Activated T-cell treated with anti-CD3 and anti-CD28 coated beads for 1 hour (primary cell): ENCODE data around the gene ITGB4.
"Not testable (repeated sequence)": the region's sequence is repeated elsewhere in the genome, so short reads cannot be mapped to it uniquely, and the experiment has no call there.

ENCODE experiments used
- DNase-seq: peaks from one replicate; pipeline ENCODE4 v3.0.0-alpha.2; 2020; ENCODE audit warnings: low read depth

Gene ITGB4

GRCh38 chr17:75771334-75772281 lies 50.3 kb downstream of the ITGB4 start:
- no peak for DNase-seq

- no peak for DNase-seq
Observed at GRCh38 chr17:75773121-75773807, 52.0 kb downstream of the ITGB4 start.

GRCh38 chr17:75773808-75774470 lies 52.7 kb downstream of the ITGB4 start:
- DNase-seq: no peak

GRCh38 chr17:75774471-75774990 lies 53.3 kb downstream of the ITGB4 start:
- no peak for DNase-seq

- DNase-seq: no peak
Observed at GRCh38 chr17:75774991-75775668, 53.9 kb downstream of the ITGB4 start.

GRCh38 chr17:75776386-75777295 lies 55.4 kb downstream of the ITGB4 start:
- DNase-seq: no peak

GRCh38 chr17:75777296-75777922 lies 56.1 kb downstream of the ITGB4 start:
- no peak for DNase-seq

GRCh38 chr17:75778066-75778860 lies 57.0 kb downstream of the ITGB4 start:
- not testable (repeated sequence) for DNase-seq

GRCh38 chr17:75778861-75779249 lies 57.6 kb downstream of the ITGB4 start:
- no peak for DNase-seq

GRCh38 chr17:75779250-75779986 lies 58.2 kb downstream of the ITGB4 start:
- peak; percentile 91 for DNase-seq

GRCh38 chr17:75779987-75780889 lies 59.0 kb downstream of the ITGB4 start:
- DNase-seq: no peak

GRCh38 chr17:75783069-75783783 lies 62.0 kb downstream of the ITGB4 start:
- DNase-seq: no peak

GRCh38 chr17:75783803-75784472 lies 62.7 kb downstream of the ITGB4 start:
- no peak for DNase-seq

- DNase-seq: peak; percentile 91
Observed at GRCh38 chr17:75784473-75785015, 63.3 kb downstream of the ITGB4 start, which contains the start of gene UNK. Gene UNK, plus strand, starts transcription at chr17:75784806. Its CDS starts 75 bp downstream, at chr17:75784881.

GRCh38 chr17:75785016-75785890 lies 64.0 kb downstream of the ITGB4 start:
- DNase-seq: peak; percentile 79
